Glutamatergic neuron (in vitro differentiated cells): ENCODE data around the gene PIK3R4. TPM values are rescaled to one million over a fixed set of nuclear protein-coding genes. Genes with fewer than 3 reads are reported as not detected.

Experiments used
- DNase-seq: peaks from one replicate; pipeline ENCODE4 v3.0.0; 2022
- H3K27ac Mint-ChIP-seq: one replicate; pipeline ENCODE4 v1.8.0; 2020; ENCODE audit warnings: mild to moderate bottlenecking, mixed read lengths, inconsistent platforms; ENCODE audit not compliant: unreplicated experiment
- H3K27me3 Mint-ChIP-seq: one replicate; pipeline ENCODE4 v1.8.0; 2020; ENCODE audit warnings: mild to moderate bottlenecking, moderate library complexity, mixed read lengths, inconsistent platforms; ENCODE audit not compliant: unreplicated experiment
- H3K36me3 Mint-ChIP-seq: one replicate; pipeline ENCODE4 v1.8.0; 2020; ENCODE audit warnings: mild to moderate bottlenecking, mixed read lengths, inconsistent platforms; ENCODE audit not compliant: unreplicated experiment
- H3K4me1 Mint-ChIP-seq: one replicate; pipeline ENCODE4 v1.8.0; 2020; ENCODE audit warnings: mild to moderate bottlenecking, low read depth, mixed read lengths, inconsistent platforms; ENCODE audit not compliant: unreplicated experiment
- H3K4me3 Mint-ChIP-seq: one replicate; pipeline ENCODE4 v1.8.0; 2020; ENCODE audit warnings: mild to moderate bottlenecking, mixed read lengths, inconsistent platforms; ENCODE audit not compliant: unreplicated experiment
- H3K9me3 Mint-ChIP-seq: one replicate; pipeline ENCODE4 v1.8.0; 2020; ENCODE audit warnings: mild to moderate bottlenecking, moderate library complexity, mixed read lengths, inconsistent platforms; ENCODE audit not compliant: unreplicated experiment
- CTCF ChIP-seq: fragments of 200-600 bp; sonication (generic); IDR thresholded peaks from one replicate; pipeline ENCODE4 v1.5.0; 2021; ENCODE audit not compliant: partially characterized antibody, unreplicated experiment
- total RNA-seq: library from RNA; stranded (reverse); fragmentation: NEBNext Ultra II Directional; extraction: Animal tissue kit (Norgen Biotek cat#: 25700); gene quantifications from one replicate; pipeline ENCODE4 v1.2.1, GENCODE V29; 2021; ENCODE audit not compliant: unreplicated experiment

The PIK3R4 gene
- total RNA-seq, 1 donor from 2014 or later, result 19.4 TPM

- TF ChIP-seq CTCF, result peak; percentile 45
- Mint-ChIP-seq H3K9me3 (no peaks in the 10 kb centered on the region), H3K27me3 (no peaks in the 10 kb centered on the region), H3K4me3 (no peak overlapping the region), H3K4me1 (no peaks in the 10 kb centered on the region), H3K36me3 (peaks cover 10% of the 10 kb centered on the region), H3K27ac (no peak overlapping the region)
- no peak for DNase-seq
These were observed 46.9 kb downstream of the PIK3R4 start for GRCh38 chr3:130699765-130700164.

GRCh38 chr3:130693314-130693713, 53.3 kb downstream of the PIK3R4 start:
- Mint-ChIP-seq H3K4me1 (no peaks in the 10 kb centered on the region), H3K27ac (no peak overlapping the region), H3K36me3 (no peaks in the 10 kb centered on the region), H3K27me3 (no peaks in the 10 kb centered on the region), H3K4me3 (no peak overlapping the region), H3K9me3 (no peaks in the 10 kb centered on the region)
- DNase-seq, result no peak
- TF ChIP-seq CTCF, result no peak

GRCh38 chr3:130692455-130692854, 54.2 kb downstream of the PIK3R4 start:
- Mint-ChIP-seq H3K9me3 (no peaks in the 10 kb centered on the region), H3K27ac (no peak overlapping the region)
- no peak for DNase-seq

GRCh38 chr3:130688697-130689470, 57.7 kb downstream of the PIK3R4 start:
- no peak for TF ChIP-seq CTCF
- no peak overlapping the region for H3K4me3 Mint-ChIP-seq

More at GRCh38 chr3:130692455-130692854, 54.2 kb downstream of the PIK3R4 start:
- no peaks in the 10 kb centered on the region for H3K36me3 Mint-ChIP-seq
- no peaks in the 10 kb centered on the region for H3K27me3 Mint-ChIP-seq
- H3K4me3 Mint-ChIP-seq, result no peak overlapping the region
- H3K4me1 Mint-ChIP-seq, result no peaks in the 10 kb centered on the region
- TF ChIP-seq CTCF, result no peak

GRCh38 chr3:130688015-130688688, 58.5 kb downstream of the PIK3R4 start:
- Mint-ChIP-seq H3K36me3 (peaks cover 3% of the 10 kb centered on the region), H3K27me3 (no peaks in the 10 kb centered on the region), H3K27ac (no peak overlapping the region), H3K9me3 (no peaks in the 10 kb centered on the region), H3K4me1 (no peaks in the 10 kb centered on the region), H3K4me3 (no peak overlapping the region)
- TF ChIP-seq CTCF, result no peak
- no peak for DNase-seq

More at GRCh38 chr3:130688697-130689470, 57.7 kb downstream of the PIK3R4 start:
- no peak for DNase-seq
- Mint-ChIP-seq H3K36me3 (no peaks in the 10 kb centered on the region), H3K27ac (no peak overlapping the region), H3K4me1 (no peaks in the 10 kb centered on the region), H3K9me3 (no peaks in the 10 kb centered on the region), H3K27me3 (no peaks in the 10 kb centered on the region)
